IMR-90 (cell line): ENCODE measurements around the gene CDK13. TPM values are rescaled to one million over a fixed set of nuclear protein-coding genes. Genes with fewer than 3 reads are reported as not detected.

Experiments
- ATAC-seq: fragments of 200-7000 bp; cut with Tn5 transposase; 2 replicates; pipeline ENCODE4 v1.9.1; 2020; ENCODE audit warnings: low read depth, mild to moderate bottlenecking, moderate library complexity
- BruUV-seq: library from RNA; stranded (reverse); fragments of 400-500 nt; replicated peaks from 2 replicates; lab custom pipeline; 2021; lab: Mats Ljungman, UMichigan
- CTCF ChIA-PET: fragments of 300-600 bp; formaldehyde crosslinking; extraction: SDS; loops from one replicate; lab custom pipeline; 2021; ENCODE audit warnings: antibody characterized with exemption; lab: Yijun Ruan, JAX
- POLR2A ChIA-PET: fragments of 300-600 bp; sonication (Branson Sonifier 250); formaldehyde crosslinking; loops from one replicate; lab custom pipeline; 2022; ENCODE audit warnings: antibody characterized with exemption; ENCODE audit not compliant: unreplicated experiment; lab: Charles Lee
- DNase-seq: peaks from one replicate; pipeline ENCODE4 v3.0.0; 2013
- H2AFZ ChIP-seq: replicated peaks from 2 replicates; pipeline ENCODE3; 2013; ENCODE audit warnings: low read length, mild to moderate bottlenecking; ENCODE audit not compliant: poor library complexity
- H2AK5ac ChIP-seq: 2 replicates; pipeline ENCODE4 v1.6.1; 2013; ENCODE audit warnings: low read depth, low read length, inconsistent platforms
- H2AK9ac ChIP-seq: replicated peaks from 2 replicates; pipeline ENCODE3; 2013; ENCODE audit warnings: mild to moderate bottlenecking, low read depth, low read length, moderate library complexity; ENCODE audit not compliant: poor library complexity
- H2BK120ac ChIP-seq: 2 replicates; pipeline ENCODE4 v1.6.1; 2013; ENCODE audit warnings: low read depth, low read length, inconsistent platforms
- H2BK15ac ChIP-seq: 3 replicates; pipeline ENCODE4 v1.6.1; 2013; ENCODE audit warnings: low read depth, low read length, inconsistent platforms
- H2BK20ac ChIP-seq: 2 replicates; pipeline ENCODE4 v1.6.1; 2013; ENCODE audit warnings: low read depth, mild to moderate bottlenecking, inconsistent platforms, low read length, moderate library complexity
- H2BK5ac ChIP-seq: 2 replicates; pipeline ENCODE4 v1.6.1; 2013; ENCODE audit warnings: mild to moderate bottlenecking, low read depth, low read length, inconsistent platforms; ENCODE audit not compliant: poor library complexity, severe bottlenecking
- H3K14ac ChIP-seq: replicated peaks from 2 replicates; pipeline ENCODE4 v1.6.1; 2013; ENCODE audit warnings: low read depth, low read length, inconsistent platforms
- H3K18ac ChIP-seq: 2 replicates; pipeline ENCODE4 v1.6.1; 2013; ENCODE audit warnings: low read depth, low read length, control low read depth
- H3K23ac ChIP-seq: 2 replicates; pipeline ENCODE4 v1.6.1; 2013; ENCODE audit warnings: low read depth, low read length, inconsistent platforms
- H3K27ac ChIP-seq: 2 replicates; pipeline ENCODE4 v1.5.1; 2013; ENCODE audit warnings: mild to moderate bottlenecking, control low read depth, low read length; ENCODE audit not compliant: insufficient read depth
- H3K27me3 ChIP-seq: 2 replicates; pipeline ENCODE4 v1.6.1; 2013; ENCODE audit warnings: low read length; ENCODE audit not compliant: control insufficient read depth, insufficient read depth
- H3K36me3 ChIP-seq: 2 replicates; pipeline ENCODE4 v1.6.1; 2013; ENCODE audit warnings: low read length, mixed read lengths; ENCODE audit not compliant: control insufficient read depth, insufficient read depth
- H3K4ac ChIP-seq: 2 replicates; pipeline ENCODE4 v1.6.1; 2013; ENCODE audit warnings: low read depth, low read length, inconsistent platforms
- H3K4me1 ChIP-seq: 2 replicates; pipeline ENCODE4 v1.6.1; 2013; ENCODE audit warnings: low read length, mixed read lengths; ENCODE audit not compliant: control insufficient read depth, insufficient read depth
- H3K4me2 ChIP-seq: 2 replicates; pipeline ENCODE4 v1.6.1; 2013; ENCODE audit warnings: low read depth, mild to moderate bottlenecking, control low read depth, low read length, moderate library complexity
- H3K4me3 ChIP-seq: 2 replicates; pipeline ENCODE4 v1.5.1; 2013; ENCODE audit warnings: low read depth, mild to moderate bottlenecking, control low read depth, low read length, moderate library complexity; ENCODE audit not compliant: insufficient read depth
- H3K56ac ChIP-seq: 2 replicates; pipeline ENCODE4 v1.6.1; 2013; ENCODE audit warnings: low read length, inconsistent platforms; ENCODE audit not compliant: insufficient read depth; ENCODE audit errors: extremely low read depth
- H3K79me1 ChIP-seq, 2 experiments: 2 replicates each; pipeline ENCODE4 v1.6.1; 2013; ENCODE audit warnings: low read length in 2 of 2, inconsistent platforms in 1 of 2, low read depth in 1 of 2
- H3K9ac ChIP-seq: 2 replicates; pipeline ENCODE4 v1.6.1; 2013; ENCODE audit warnings: low read depth, low read length, control low read depth
- H3K9me1 ChIP-seq: 2 replicates; pipeline ENCODE4 v1.6.1; 2013; ENCODE audit warnings: low read length, inconsistent platforms; ENCODE audit not compliant: insufficient read depth
- H3K9me3 ChIP-seq: 2 replicates; pipeline ENCODE4 v1.6.1; 2013; ENCODE audit warnings: low read length; ENCODE audit not compliant: control insufficient read depth, insufficient read depth
- H4K20me1 ChIP-seq: 2 replicates; pipeline ENCODE4 v1.6.1; 2013; ENCODE audit warnings: low read length, inconsistent platforms; ENCODE audit not compliant: insufficient read depth
- H4K5ac ChIP-seq: 2 replicates; pipeline ENCODE4 v1.6.1; 2013; ENCODE audit warnings: mild to moderate bottlenecking, low read depth, low read length, control low read depth
- H4K8ac ChIP-seq, 2 experiments: 2 replicates each; pipeline ENCODE4 v1.6.1; 2013; ENCODE audit warnings: low read depth in 2 of 2, low read length in 2 of 2, control low read depth in 1 of 2, inconsistent platforms in 1 of 2
- H4K91ac ChIP-seq: 2 replicates; pipeline ENCODE4 v1.6.1; 2013; ENCODE audit warnings: low read depth, low read length, inconsistent platforms; ENCODE audit not compliant: insufficient read depth
- BHLHE40 ChIP-seq: fragments of 150-350 bp; IDR thresholded peaks from 2 replicates; pipeline ENCODE4 v1.6.1; 2016; ENCODE audit warnings: mild to moderate bottlenecking, low read depth, low read length
- CEBPB ChIP-seq: IDR thresholded peaks from 2 replicates; pipeline ENCODE4 v1.6.1; 2012; ENCODE audit warnings: low read depth, low read length, improper control_type of control experiment
- FOS ChIP-seq: fragments of 150-350 bp; IDR thresholded peaks from 2 replicates; pipeline ENCODE4 v1.6.1; 2016; ENCODE audit warnings: low read depth, low read length
- MAFK ChIP-seq: IDR thresholded peaks from 2 replicates; pipeline ENCODE4 v1.6.1; 2012; ENCODE audit warnings: low read depth, low read length, improper control_type of control experiment
- MAZ ChIP-seq: IDR thresholded peaks from 2 replicates; pipeline ENCODE4 v1.6.1; 2012; ENCODE audit warnings: low read depth, mild to moderate bottlenecking, low read length, improper control_type of control experiment, moderate library complexity, borderline replicate concordance
- MXI1 ChIP-seq: IDR thresholded peaks from 2 replicates; pipeline ENCODE4 v1.6.1; 2012; ENCODE audit warnings: low read depth, mild to moderate bottlenecking, low read length, moderate library complexity, borderline replicate concordance
- POLR2A ChIP-seq: IDR thresholded peaks from 2 replicates; pipeline ENCODE4 v1.6.1; 2012; ENCODE audit warnings: mild to moderate bottlenecking, low read depth, low read length
- RAD21 ChIP-seq: IDR thresholded peaks from 2 replicates; pipeline ENCODE4 v1.6.1; 2012; ENCODE audit warnings: low read length, improper control_type of control experiment
- RCOR1 ChIP-seq: IDR thresholded peaks from 2 replicates; pipeline ENCODE4 v1.6.1; 2012; ENCODE audit warnings: mild to moderate bottlenecking, low read length, improper control_type of control experiment; ENCODE audit not compliant: insufficient replicate concordance
- RFX5 ChIP-seq: IDR thresholded peaks from 2 replicates; pipeline ENCODE4 v1.8.0; 2012; ENCODE audit warnings: low read depth, mild to moderate bottlenecking, low read length, moderate library complexity
- SMC3 ChIP-seq: fragments of 150-350 bp; IDR thresholded peaks from 2 replicates; pipeline ENCODE4 v1.6.1; 2016; ENCODE audit warnings: low read depth, mild to moderate bottlenecking, antibody characterized with exemption, low read length, moderate library complexity
- WGBS, 2 experiments: methylation state at CpG; one replicate each; pipeline versions ENCODE4 v1.1.5 to v1.1.7; 2013; ENCODE audit warnings: missing lambda C conversion rate in 2 of 2; ENCODE audit not compliant: insufficient read length in 1 of 2; ENCODE audit errors: extremely low coverage in 2 of 2; 5-methylcytosine and 5-hydroxymethylcytosine counted together
- dilution Hi-C: fragments of 300-500 bp; cut with HindIII; formaldehyde crosslinking; loops from one replicate; pipeline ENCODE4 v1.14.3; 2018; ENCODE audit warnings: low sequenced_read_pairs; ENCODE audit not compliant: unreplicated experiment
- in situ Hi-C: fragments of 300-500 bp; cut with MboI; formaldehyde crosslinking; loops from 3 replicates; pipeline ENCODE4 v1.14.3; 2019; ENCODE audit warnings: low sequenced_read_pairs, inconsistent platforms, mixed read lengths
- intact Hi-C: fragments of 100-400 bp; cut with micrococcal nuclease; formaldehyde crosslinking; loops from 2 replicates; pipeline ENCODE4 v1.10.0; 2022
- polyA plus RNA-seq, 3 experiments: library from polyadenylated mRNA; depleted of rRNA; stranded (reverse); fragments of >200 nt; gene quantifications; 2 replicates each; pipeline ENCODE4 v1.2.3, GENCODE V29; 2012; ENCODE audit warnings: low replicate concordance in 1 of 3
- total RNA-seq: library from RNA; depleted of rRNA; stranded (reverse); fragments of >200 nt; gene quantifications from 2 replicates; pipeline ENCODE4 v1.2.3, GENCODE V29; 2012
- TF ChIP-seq, protein P1 (sequence below): fragments of 150-350 bp; IDR thresholded peaks from 2 replicates; pipeline ENCODE4 v1.6.1; 2017; ENCODE audit warnings: mild to moderate bottlenecking, antibody characterized with exemption, low read length, low read depth
- TF ChIP-seq, protein P2 (sequence below): conservative IDR thresholded peaks from 2 replicates; pipeline ENCODE4 v1.5.1; 2012; ENCODE audit warnings: mild to moderate bottlenecking, low read depth, low read length, improper control_type of control experiment
- TF ChIP-seq, protein P3 (sequence below): fragments of 150-350 bp; IDR thresholded peaks from 2 replicates; pipeline ENCODE4 v1.6.1; 2016; ENCODE audit warnings: low read depth, mild to moderate bottlenecking, low read length, moderate library complexity, borderline replicate concordance

The CDK13 gene
- total and polyA plus RNA-seq, 2 of the 4 experiments (the other 2 are of a cell fraction): 20.1 to 50.4 TPM

DNA sequence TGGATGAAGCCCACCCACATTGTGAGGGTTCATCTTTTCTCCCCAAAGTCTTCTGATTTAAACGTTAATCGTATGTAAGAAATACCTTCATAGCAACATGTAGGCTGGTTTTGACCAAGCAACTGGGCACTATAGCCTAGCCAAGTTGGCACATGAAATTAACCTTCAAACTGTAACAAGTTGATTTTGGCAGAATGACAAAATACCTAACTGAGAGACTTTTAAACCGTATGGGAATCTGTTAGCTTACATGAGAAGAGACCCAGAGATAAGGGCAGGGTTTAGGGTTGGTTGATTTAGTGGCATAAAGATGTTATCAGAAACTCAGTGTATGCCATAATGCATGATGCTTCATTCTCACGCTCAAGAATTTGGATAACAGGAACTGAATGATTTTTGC, 69.5 kb downstream of the CDK13 start:
- CTCF ChIA-PET: no interaction called here
- DNase-seq: no peak
- Histone ChIP-seq H3K27me3 (no peaks in the 10 kb centered on the region), H3K56ac (no peak overlapping the region), H3K14ac (no peak overlapping the region), H3K9me1 (peaks cover 3% of the 10 kb centered on the region; the same call in 1 of the 2 replicates), H3K4ac (no peak overlapping the region), H2BK120ac (no peak overlapping the region), H2AK5ac (no peak overlapping the region), H3K23ac (no peak overlapping the region), H3K18ac (no peak overlapping the region), H2AFZ (no peak overlapping the region), H3K9ac (no peak overlapping the region), H3K9me3 (no peaks in the 10 kb centered on the region), H4K20me1 (peaks cover 5% of the 10 kb centered on the region; the same call in 1 of the 2 replicates), H2BK15ac (no peak overlapping the region), H2AK9ac (no peak overlapping the region), H4K91ac (no peak overlapping the region), H3K36me3 (peaks cover 5% of the 10 kb centered on the region), H4K5ac (no peak overlapping the region), H2BK20ac (no peak overlapping the region), H3K27ac (no peak overlapping the region), H3K4me3 (no peak overlapping the region), H3K79me1 (peaks cover 16 to 32% of the 10 kb centered on the region in 2 experiments), H3K4me2 (no peak overlapping the region), H2BK5ac (no peak overlapping the region), H4K8ac (no peak overlapping the region), H3K4me1 (peaks cover 5% of the 10 kb centered on the region)
- in situ Hi-C loops (no loop called here), dilution Hi-C loops (no loop called here), intact Hi-C loops (no loop called here)
- ATAC-seq: no peak
- 100% methylated on average over 1 of the region's 4 CpGs; no CpG with 5 or more reads in 1 of the 2 experiments for WGBS, 2 experiments
- TF ChIP-seq, protein P1, sequence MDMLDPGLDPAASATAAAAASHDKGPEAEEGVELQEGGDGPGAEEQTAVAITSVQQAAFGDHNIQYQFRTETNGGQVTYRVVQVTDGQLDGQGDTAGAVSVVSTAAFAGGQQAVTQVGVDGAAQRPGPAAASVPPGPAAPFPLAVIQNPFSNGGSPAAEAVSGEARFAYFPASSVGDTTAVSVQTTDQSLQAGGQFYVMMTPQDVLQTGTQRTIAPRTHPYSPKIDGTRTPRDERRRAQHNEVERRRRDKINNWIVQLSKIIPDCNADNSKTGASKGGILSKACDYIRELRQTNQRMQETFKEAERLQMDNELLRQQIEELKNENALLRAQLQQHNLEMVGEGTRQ: no peak
- TF ChIP-seq, protein P2, sequence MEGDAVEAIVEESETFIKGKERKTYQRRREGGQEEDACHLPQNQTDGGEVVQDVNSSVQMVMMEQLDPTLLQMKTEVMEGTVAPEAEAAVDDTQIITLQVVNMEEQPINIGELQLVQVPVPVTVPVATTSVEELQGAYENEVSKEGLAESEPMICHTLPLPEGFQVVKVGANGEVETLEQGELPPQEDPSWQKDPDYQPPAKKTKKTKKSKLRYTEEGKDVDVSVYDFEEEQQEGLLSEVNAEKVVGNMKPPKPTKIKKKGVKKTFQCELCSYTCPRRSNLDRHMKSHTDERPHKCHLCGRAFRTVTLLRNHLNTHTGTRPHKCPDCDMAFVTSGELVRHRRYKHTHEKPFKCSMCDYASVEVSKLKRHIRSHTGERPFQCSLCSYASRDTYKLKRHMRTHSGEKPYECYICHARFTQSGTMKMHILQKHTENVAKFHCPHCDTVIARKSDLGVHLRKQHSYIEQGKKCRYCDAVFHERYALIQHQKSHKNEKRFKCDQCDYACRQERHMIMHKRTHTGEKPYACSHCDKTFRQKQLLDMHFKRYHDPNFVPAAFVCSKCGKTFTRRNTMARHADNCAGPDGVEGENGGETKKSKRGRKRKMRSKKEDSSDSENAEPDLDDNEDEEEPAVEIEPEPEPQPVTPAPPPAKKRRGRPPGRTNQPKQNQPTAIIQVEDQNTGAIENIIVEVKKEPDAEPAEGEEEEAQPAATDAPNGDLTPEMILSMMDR: no peak
- TF ChIP-seq RFX5 (no peak), SMC3 (no peak), MAZ (no peak), POLR2A (no peak), RAD21 (no peak), RCOR1 (no peak), FOS (no peak), MAFK (no peak), BHLHE40 (no peak), CEBPB (no peak), MXI1 (no peak)
- TF ChIP-seq, protein P3, sequence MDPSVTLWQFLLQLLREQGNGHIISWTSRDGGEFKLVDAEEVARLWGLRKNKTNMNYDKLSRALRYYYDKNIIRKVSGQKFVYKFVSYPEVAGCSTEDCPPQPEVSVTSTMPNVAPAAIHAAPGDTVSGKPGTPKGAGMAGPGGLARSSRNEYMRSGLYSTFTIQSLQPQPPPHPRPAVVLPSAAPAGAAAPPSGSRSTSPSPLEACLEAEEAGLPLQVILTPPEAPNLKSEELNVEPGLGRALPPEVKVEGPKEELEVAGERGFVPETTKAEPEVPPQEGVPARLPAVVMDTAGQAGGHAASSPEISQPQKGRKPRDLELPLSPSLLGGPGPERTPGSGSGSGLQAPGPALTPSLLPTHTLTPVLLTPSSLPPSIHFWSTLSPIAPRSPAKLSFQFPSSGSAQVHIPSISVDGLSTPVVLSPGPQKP: no peak
- POLR2A ChIA-PET: no interaction called here
- no TSS peak for BruUV-seq
